Suprapubic skin (tissue), 4 donors: ENCODE measurements around the gene OR51B6. TPM values are rescaled to one million over a fixed set of nuclear protein-coding genes. Genes with fewer than 3 reads are reported as not detected.
"Not testable (repeated sequence)": the region's sequence is repeated elsewhere in the genome, so short reads cannot be mapped to it uniquely, and the experiment has no call there.

Source experiments
- DNase-seq, 2 donors: peaks; one replicate each; pipeline ENCODE4 v3.0.0-alpha.2; 2019; ENCODE audit warnings: low spot score in 2 of 2
- H3K27ac ChIP-seq: fragments of 200-600 bp; sonication (generic); one replicate; pipeline ENCODE4 v1.5.1; 2019
- H3K27me3 ChIP-seq: fragments of 200-600 bp; sonication (generic); one replicate; pipeline ENCODE4 v1.5.1; 2019
- H3K36me3 ChIP-seq: fragments of 200-600 bp; sonication (generic); one replicate; pipeline ENCODE4 v1.5.1; 2019
- H3K4me1 ChIP-seq: fragments of 200-600 bp; sonication (generic); one replicate; pipeline ENCODE4 v1.5.1; 2019
- H3K4me3 ChIP-seq: fragments of 200-600 bp; sonication (generic); one replicate; pipeline ENCODE4 v1.5.1; 2019; ENCODE audit warnings: mild to moderate bottlenecking
- H3K9me3 ChIP-seq: fragments of 200-600 bp; sonication (generic); one replicate; pipeline ENCODE4 v1.5.1; 2019
- EP300 ChIP-seq: sonication (generic); formaldehyde crosslinking; IDR thresholded peaks from one replicate; pipeline ENCODE4 v1.6.1; 2017; ENCODE audit warnings: antibody characterized with exemption
- POLR2A ChIP-seq, 2 donors: fragments of 450-650 bp; IDR thresholded peaks; one replicate each; pipeline ENCODE4 v1.6.1; 2017; ENCODE audit warnings: antibody characterized with exemption in 2 of 2, mild to moderate bottlenecking in 2 of 2, moderate library complexity in 2 of 2
- POLR2AphosphoS5 ChIP-seq, 3 donors: sonication (generic); formaldehyde crosslinking; IDR thresholded peaks; one replicate each; pipeline ENCODE4 v1.6.1; 2017; ENCODE audit warnings: antibody characterized with exemption in 3 of 3
- WGBS: methylation state at CpG from one replicate; pipeline ENCODE4 v1.1.5; 2018; 5-methylcytosine and 5-hydroxymethylcytosine counted together
- total RNA-seq, 4 donors: library from RNA; depleted of rRNA; stranded (reverse); fragments of >200 nt; gene quantifications; one replicate each; pipeline ENCODE4 v1.1.0, GENCODE V29; 2016
- TF ChIP-seq, protein P1 (sequence below), 2 donors: fragments of 200-600 bp in 1 of 2; fragments of 450-650 bp in 1 of 2; sonication (generic) in 1 of 2; IDR thresholded peaks; one replicate each; pipeline ENCODE4 v1.5.1; 2016 to 2019; ENCODE audit warnings: antibody characterized with exemption in 2 of 2, mild to moderate bottlenecking in 1 of 2, moderate library complexity in 1 of 2

Gene OR51B6
- total RNA-seq, 4 donors from 2014 or later = not detected

DNA sequence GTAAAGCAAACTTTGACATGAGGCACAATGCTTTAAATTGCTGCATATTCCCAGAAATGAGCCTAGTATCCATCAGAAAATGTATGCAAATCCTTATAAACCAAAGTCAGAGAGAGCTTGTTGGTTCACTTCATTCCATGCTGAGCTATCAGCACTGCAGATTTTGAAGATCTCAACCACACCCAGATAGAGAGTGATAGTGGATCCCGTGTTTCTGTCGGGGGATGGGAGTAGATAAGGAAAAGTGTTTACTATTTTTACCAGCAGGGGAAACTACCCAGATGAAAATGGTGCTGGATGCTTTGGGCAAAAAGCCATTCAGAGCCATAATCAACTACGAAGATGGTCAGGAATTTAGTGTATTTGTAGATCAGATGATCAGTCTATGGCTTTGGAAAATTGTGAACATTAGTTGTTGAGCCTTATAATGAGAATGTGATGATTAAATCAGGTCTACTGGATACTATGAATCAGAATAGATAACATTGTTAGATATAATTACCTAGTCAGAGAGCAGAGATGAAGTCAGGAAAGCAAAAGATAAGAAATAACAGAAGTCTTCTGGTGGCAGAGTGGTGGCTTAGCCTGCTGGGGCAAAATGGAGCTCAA lies 10.8 kb downstream of the OR51B6 start:
- no peaks in the 10 kb centered on the region for H3K4me1 ChIP-seq
- H3K4me3 ChIP-seq = no peak overlapping the region
- H3K27me3 ChIP-seq = no peaks in the 10 kb centered on the region
- DNase-seq = no peak
- no peaks in the 10 kb centered on the region for H3K9me3 ChIP-seq
- TF ChIP-seq, protein P1, sequence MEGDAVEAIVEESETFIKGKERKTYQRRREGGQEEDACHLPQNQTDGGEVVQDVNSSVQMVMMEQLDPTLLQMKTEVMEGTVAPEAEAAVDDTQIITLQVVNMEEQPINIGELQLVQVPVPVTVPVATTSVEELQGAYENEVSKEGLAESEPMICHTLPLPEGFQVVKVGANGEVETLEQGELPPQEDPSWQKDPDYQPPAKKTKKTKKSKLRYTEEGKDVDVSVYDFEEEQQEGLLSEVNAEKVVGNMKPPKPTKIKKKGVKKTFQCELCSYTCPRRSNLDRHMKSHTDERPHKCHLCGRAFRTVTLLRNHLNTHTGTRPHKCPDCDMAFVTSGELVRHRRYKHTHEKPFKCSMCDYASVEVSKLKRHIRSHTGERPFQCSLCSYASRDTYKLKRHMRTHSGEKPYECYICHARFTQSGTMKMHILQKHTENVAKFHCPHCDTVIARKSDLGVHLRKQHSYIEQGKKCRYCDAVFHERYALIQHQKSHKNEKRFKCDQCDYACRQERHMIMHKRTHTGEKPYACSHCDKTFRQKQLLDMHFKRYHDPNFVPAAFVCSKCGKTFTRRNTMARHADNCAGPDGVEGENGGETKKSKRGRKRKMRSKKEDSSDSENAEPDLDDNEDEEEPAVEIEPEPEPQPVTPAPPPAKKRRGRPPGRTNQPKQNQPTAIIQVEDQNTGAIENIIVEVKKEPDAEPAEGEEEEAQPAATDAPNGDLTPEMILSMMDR (IDR thresholded peaks at IDR 0.05) = no peak
- no peak for TF ChIP-seq POLR2AphosphoS5 (IDR thresholded peaks at IDR 0.05)
- TF ChIP-seq POLR2A (IDR thresholded peaks at IDR 0.05) = no peak
- H3K36me3 ChIP-seq = no peaks in the 10 kb centered on the region
- no peak overlapping the region for H3K27ac ChIP-seq
- WGBS = 77% methylated on average over 3 of the region's 3 CpGs

DNA sequence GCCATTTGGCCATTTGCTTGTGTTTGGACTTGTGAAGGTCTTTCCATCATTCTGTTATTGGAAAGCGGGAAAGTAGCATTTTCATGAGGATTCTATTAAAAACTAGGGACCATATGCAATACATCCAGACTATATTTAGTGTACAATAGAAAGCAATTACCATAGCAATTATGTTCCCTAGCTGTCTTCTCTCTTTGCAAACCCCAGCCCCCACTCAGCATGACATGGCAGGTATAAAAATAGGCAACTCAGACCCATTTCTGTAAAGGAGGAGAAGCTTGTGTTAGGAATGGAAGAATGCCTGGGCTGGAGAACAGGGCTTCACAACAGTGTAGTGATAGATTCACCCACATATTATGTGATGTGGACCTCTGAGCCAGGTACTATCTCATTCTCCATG lies 12.4 kb downstream of the OR51B6 start:
- no peaks in the 10 kb centered on the region for H3K27me3 ChIP-seq
- no peak overlapping the region for H3K4me3 ChIP-seq
- TF ChIP-seq EP300 (no peak), POLR2AphosphoS5 (IDR thresholded peaks at IDR 0.05) (no peak), POLR2A (IDR thresholded peaks at IDR 0.05) (no peak)
- TF ChIP-seq, protein P1 (IDR thresholded peaks at IDR 0.05) = no peak
- no peak for DNase-seq
- H3K27ac ChIP-seq = no peak overlapping the region
- 79% methylated on average over 1 of the region's 1 CpG for WGBS
- H3K36me3 ChIP-seq = no peaks in the 10 kb centered on the region
- H3K4me1 ChIP-seq = no peaks in the 10 kb centered on the region
- no peaks in the 10 kb centered on the region for H3K9me3 ChIP-seq

DNA sequence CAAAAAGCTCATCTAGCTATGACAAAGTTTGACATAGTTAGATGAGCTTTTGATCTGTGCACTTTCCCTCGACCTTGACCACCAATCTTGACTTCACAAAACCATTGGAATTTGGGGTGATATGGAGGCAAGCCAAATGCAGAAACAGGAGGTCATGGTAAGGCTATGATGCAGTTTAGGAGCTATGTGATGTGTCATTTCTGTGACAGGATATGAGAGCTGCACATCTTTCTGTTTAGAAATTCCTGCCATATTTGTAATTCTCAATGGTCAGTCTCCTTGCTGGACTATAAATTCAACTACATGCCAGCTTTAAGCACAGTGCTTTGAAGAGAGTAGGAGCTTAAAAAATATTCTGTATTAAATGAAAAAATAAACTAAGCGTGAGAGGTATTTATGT lies 12.9 kb downstream of the OR51B6 start:
- WGBS = 40% methylated on average over 2 of the region's 2 CpGs
- Histone ChIP-seq H3K4me1 (no peaks in the 10 kb centered on the region), H3K36me3 (no peaks in the 10 kb centered on the region), H3K4me3 (no peak overlapping the region), H3K27ac (no peak overlapping the region), H3K27me3 (no peaks in the 10 kb centered on the region), H3K9me3 (no peaks in the 10 kb centered on the region)
- TF ChIP-seq POLR2A (IDR thresholded peaks at IDR 0.05) = no peak
- no peak for TF ChIP-seq EP300
- TF ChIP-seq POLR2AphosphoS5 (IDR thresholded peaks at IDR 0.05) = no peak
- TF ChIP-seq, protein P1 (IDR thresholded peaks at IDR 0.05) = no peak
- DNase-seq = no peak

DNA sequence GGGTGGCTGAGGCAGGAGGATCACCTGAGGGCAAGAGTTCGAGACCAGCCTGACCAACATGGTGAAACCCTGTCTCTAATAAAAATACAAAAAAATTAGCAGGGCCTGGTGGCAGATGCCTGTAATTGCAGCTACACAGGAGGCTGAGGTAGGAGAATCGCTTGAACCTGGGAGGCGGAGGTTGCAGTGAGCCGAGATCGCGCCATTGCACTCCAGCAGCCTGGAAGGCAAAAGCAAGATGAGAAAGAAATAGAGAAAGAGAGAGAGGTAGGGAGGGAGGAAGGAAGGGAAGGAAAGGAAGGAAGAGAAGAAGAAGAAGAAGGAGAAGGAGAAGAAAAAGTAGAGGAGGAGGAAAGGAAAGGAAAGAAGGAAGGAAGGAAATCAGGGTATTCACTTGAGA lies 15.1 kb downstream of the OR51B6 start:
- H3K36me3 ChIP-seq, H3K27me3 ChIP-seq, H3K4me3 ChIP-seq, DNase-seq, H3K27ac ChIP-seq, H3K4me1 ChIP-seq, H3K9me3 ChIP-seq: not testable (repeated sequence)
- WGBS = 83% methylated on average over 6 of the region's 6 CpGs

DNA sequence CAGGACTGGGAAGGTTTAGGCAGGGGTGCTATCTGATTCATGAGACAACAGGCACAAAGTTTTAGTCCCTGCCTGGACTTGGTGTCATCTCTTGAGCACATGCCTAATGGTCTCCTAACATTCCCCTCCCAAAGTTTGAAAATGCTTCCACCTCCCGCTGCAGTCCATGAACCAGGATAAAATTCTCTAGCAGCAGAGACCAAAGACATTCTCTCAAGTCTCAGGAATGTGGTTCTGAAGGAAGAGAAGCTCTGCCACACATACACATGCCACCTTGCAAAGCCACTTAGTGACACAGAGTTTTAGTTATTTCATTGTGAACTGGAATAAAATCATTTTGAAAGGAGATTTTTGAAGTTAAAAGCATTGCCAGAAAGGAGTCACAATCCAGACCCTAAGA lies 15.5 kb downstream of the OR51B6 start:
- Histone ChIP-seq H3K9me3 (no peaks in the 10 kb centered on the region), H3K4me3 (no peak overlapping the region), H3K4me1 (no peaks in the 10 kb centered on the region), H3K27ac (no peak overlapping the region), H3K27me3 (no peaks in the 10 kb centered on the region), H3K36me3 (no peaks in the 10 kb centered on the region)
- TF ChIP-seq POLR2AphosphoS5 (IDR thresholded peaks at IDR 0.05) (no peak), POLR2A (IDR thresholded peaks at IDR 0.05) (no peak), EP300 (no peak)
- TF ChIP-seq, protein P1 (IDR thresholded peaks at IDR 0.05) = no peak
- 67% methylated on average over 1 of the region's 1 CpG for WGBS
- DNase-seq = no peak
